ENCODE data around the gene IQCF6.
"Not testable (repeated sequence)": the region's sequence is repeated elsewhere in the genome, so short reads cannot be mapped to it uniquely, and the experiment has no call there.

IQCF6 gene

GRCh38 chr3:51759203-51759602 is 19.8 kb downstream of the IQCF6 start:
- no peak for DNase-seq

- not testable (repeated sequence) for DNase-seq
Measured at GRCh38 chr3:51753763-51754750, 25.0 kb downstream of the IQCF6 start.

GRCh38 chr3:51751287-51751686 is 27.8 kb downstream of the IQCF6 start:
- DNase-seq, result no peak

GRCh38 chr3:51750878-51751277 is 28.2 kb downstream of the IQCF6 start:
- no peak for DNase-seq

- DNase-seq, result no peak
Measured at GRCh38 chr3:51748327-51748726, 30.7 kb downstream of the IQCF6 start.

GRCh38 chr3:51747840-51748239 is 31.2 kb downstream of the IQCF6 start:
- DNase-seq, result no peak

GRCh38 chr3:51742978-51743377 is 36.1 kb downstream of the IQCF6 start:
- DNase-seq, result not testable (repeated sequence)

- DNase-seq, result not testable (repeated sequence)
Measured at GRCh38 chr3:51742320-51742719, 36.7 kb downstream of the IQCF6 start.

GRCh38 chr3:51739110-51739509 is 39.9 kb downstream of the IQCF6 start:
- no peak for DNase-seq

GRCh38 chr3:51735950-51736349 is 43.1 kb downstream of the IQCF6 start:
- no peak for DNase-seq

- DNase-seq, result no peak
Measured at GRCh38 chr3:51735039-51735438, 44.0 kb downstream of the IQCF6 start.

- DNase-seq, result no peak
Measured at GRCh38 chr3:51734572-51734907, 44.5 kb downstream of the IQCF6 start.

- no peak for DNase-seq
Measured at GRCh38 chr3:51733859-51734571, 45.0 kb downstream of the IQCF6 start.

GRCh38 chr3:51729042-51729633 is 49.9 kb downstream of the IQCF6 start:
- no peak for DNase-seq
